Activated CD8-positive, alpha-beta T cell treated with anti-CD3 and anti-CD28 coated beads for 36 hours (primary cell): ENCODE data around the gene MICAL2. TPM values are rescaled to one million over a fixed set of nuclear protein-coding genes. Genes with fewer than 3 reads are reported as not detected.

Source experiments
- ATAC-seq: fragments of 200-7000 bp; cut with Tn5 transposase; one replicate; pipeline ENCODE4 v1.10.0; 2021; ENCODE audit warnings: mild to moderate bottlenecking, moderate library complexity
- CTCF ChIA-PET: fragments of 350-600 bp; sonication (Branson Sonifier 250); formaldehyde crosslinking; loops from one replicate; lab custom pipeline; 2021; ENCODE audit warnings: antibody characterized with exemption; lab: Charles Lee
- POLR2A ChIA-PET: fragments of 350-600 bp; sonication (Branson Sonifier 250); formaldehyde crosslinking; loops from one replicate; lab custom pipeline; 2021; ENCODE audit warnings: antibody characterized with exemption; lab: Charles Lee
- DNase-seq: peaks from one replicate; pipeline ENCODE4 v3.0.0-alpha.2; 2020
- H3K27ac Mint-ChIP-seq: one replicate; pipeline ENCODE4 v1.8.0; 2021; ENCODE audit warnings: mild to moderate bottlenecking, mixed read lengths
- H3K27me3 Mint-ChIP-seq: one replicate; pipeline ENCODE4 v1.8.0; 2021; ENCODE audit warnings: mixed read lengths
- H3K36me3 Mint-ChIP-seq: one replicate; pipeline ENCODE4 v1.8.0; 2021; ENCODE audit warnings: low read depth, mixed read lengths
- H3K4me1 Mint-ChIP-seq: one replicate; pipeline ENCODE4 v1.8.0; 2021; ENCODE audit warnings: low read depth, mixed read lengths
- H3K4me3 Mint-ChIP-seq: one replicate; pipeline ENCODE4 v1.8.0; 2021; ENCODE audit warnings: mild to moderate bottlenecking, moderate library complexity, mixed read lengths
- H3K9me3 Mint-ChIP-seq: one replicate; pipeline ENCODE4 v1.8.0; 2021; ENCODE audit warnings: mixed read lengths
- CTCF ChIP-seq: fragments of 200-600 bp; IDR thresholded peaks from one replicate; pipeline ENCODE4 v1.8.0; 2022; ENCODE audit warnings: antibody characterized with exemption, mild to moderate bottlenecking
- intact Hi-C: fragments of 100-400 bp; cut with micrococcal nuclease; formaldehyde crosslinking; loops from one replicate; pipeline ENCODE4 v1.10.0; 2022
- total RNA-seq, 2 experiments: library from RNA; stranded (reverse); gene quantifications; one replicate each; pipeline ENCODE4 v1.2.3, GENCODE V29; 2021

The MICAL2 gene
- total RNA-seq, 2 experiments from 2014 or later, result 99.8 to 105 TPM

- intact Hi-C loops, result no loop called here
- POLR2A ChIA-PET, result interaction anchor here (0.8 to 1.8 kb wide), 2 partner anchors 14 to 102 kb away, joined by 3 to 5 read pairs; partner anchors contain the start of gene MICAL2
- ATAC-seq (no peak), DNase-seq (no peak)
- H3K9me3 Mint-ChIP-seq, result no peaks in the 10 kb centered on the region
- H3K4me3 Mint-ChIP-seq, result no peak overlapping the region
- H3K36me3 Mint-ChIP-seq, result peaks cover 71% of the 10 kb centered on the region
- H3K27ac Mint-ChIP-seq, result no peak overlapping the region
- no peak for TF ChIP-seq CTCF
- no peaks in the 10 kb centered on the region for H3K27me3 Mint-ChIP-seq
- CTCF ChIA-PET, result interaction anchor here (1.0 kb wide), 1 partner anchor 12 kb away, joined by 3 read pairs; no protein-coding TSS in a partner anchor
- peaks cover 46% of the 10 kb centered on the region for H3K4me1 Mint-ChIP-seq
Measured at GRCh38 chr11:12211331-12212065, 101.1 kb downstream of the MICAL2 start.

GRCh38 chr11:12212174-12212820 lies 101.9 kb downstream of the MICAL2 start:
- DNase-seq (no peak), ATAC-seq (no peak)
- TF ChIP-seq CTCF, result no peak
- intact Hi-C loops, result no loop called here
- H3K27ac Mint-ChIP-seq, result no peak overlapping the region
- peaks cover 64% of the 10 kb centered on the region for H3K36me3 Mint-ChIP-seq
- CTCF ChIA-PET, result interaction anchor here (0.7 to 1.0 kb wide), 2 partner anchors 12 kb away, joined by 3 read pairs; no protein-coding TSS in a partner anchor
- no peaks in the 10 kb centered on the region for H3K9me3 Mint-ChIP-seq
- H3K4me1 Mint-ChIP-seq, result peaks cover 43% of the 10 kb centered on the region
- POLR2A ChIA-PET, result interaction anchor here (0.8 to 1.8 kb wide), 4 partner anchors 10 to 102 kb away, joined by 3 to 5 read pairs (median 4); partner anchors contain the start of gene MICAL2
- H3K27me3 Mint-ChIP-seq, result no peaks in the 10 kb centered on the region
- no peak overlapping the region for H3K4me3 Mint-ChIP-seq

GRCh38 chr11:12212821-12213185 lies 102.4 kb downstream of the MICAL2 start:
- Mint-ChIP-seq H3K27me3 (no peaks in the 10 kb centered on the region), H3K4me3 (no peak overlapping the region), H3K36me3 (peaks cover 62% of the 10 kb centered on the region), H3K4me1 (peaks cover 38% of the 10 kb centered on the region), H3K9me3 (no peaks in the 10 kb centered on the region), H3K27ac (no peak overlapping the region)
- TF ChIP-seq CTCF, result no peak
- intact Hi-C loops, result no loop called here
- no peak for ATAC-seq
- POLR2A ChIA-PET, result interaction anchor here (1.2 to 1.8 kb wide), 3 partner anchors 11 to 13 kb away, joined by 4 to 5 read pairs (median 4); no protein-coding TSS in a partner anchor
- CTCF ChIA-PET, result interaction anchor here (0.6 to 0.7 kb wide), 2 partner anchors 11 kb away, joined by 3 read pairs; no protein-coding TSS in a partner anchor
- DNase-seq, result no peak

- H3K27me3 Mint-ChIP-seq, result no peaks in the 10 kb centered on the region
- ChIA-PET CTCF (interaction anchor here (2.0 kb wide), 1 partner anchor 10 kb away, joined by 11 read pairs; no protein-coding TSS in a partner anchor), POLR2A (interaction anchor here (1.5 kb wide), 1 partner anchor 15 kb away, joined by 4 read pairs; no protein-coding TSS in a partner anchor)
- H3K4me3 Mint-ChIP-seq, result no peak overlapping the region
- no peak for ATAC-seq
- intact Hi-C loops, result no loop called here
- H3K27ac Mint-ChIP-seq, result no peak overlapping the region
- TF ChIP-seq CTCF, result no peak
- peaks cover 60% of the 10 kb centered on the region for H3K36me3 Mint-ChIP-seq
- DNase-seq, result no peak
- H3K9me3 Mint-ChIP-seq, result no peaks in the 10 kb centered on the region
- peaks cover 32% of the 10 kb centered on the region for H3K4me1 Mint-ChIP-seq
Measured at GRCh38 chr11:12213883-12214282, 103.5 kb downstream of the MICAL2 start.
